Measurements from ENCODE around the gene TSPAN5.

The TSPAN5 gene

GRCh38 chr4:98573791-98574190 is 84.6 kb downstream of the TSPAN5 start:
- Histone ChIP-seq H3K36me3 (ENCODE audit: control insufficient read depth, insufficient read depth, low read length) (no peaks in the 10 kb centered on the region), H3K4me3 (replicated peaks; ENCODE audit: low read depth, low read length) (no peak overlapping the region), H3K27me3 (replicated peaks; ENCODE audit: control insufficient read depth, insufficient read depth, low read length) (no peaks in the 10 kb centered on the region)
- TF ChIP-seq CTCF (IDR thresholded peaks at IDR 0.05; ENCODE audit: insufficient read depth, low read length, poor library complexity, severe bottlenecking) = no peak
- DNase-seq (ENCODE audit: extremely low read depth, insufficient read length) = no peak

- DNase-seq (ENCODE audit: extremely low read depth, insufficient read length) = no peak
- Histone ChIP-seq H3K27me3 (replicated peaks; ENCODE audit: control insufficient read depth, insufficient read depth, low read length) (no peaks in the 10 kb centered on the region), H3K36me3 (ENCODE audit: control insufficient read depth, insufficient read depth, low read length) (no peaks in the 10 kb centered on the region), H3K4me3 (replicated peaks; ENCODE audit: low read depth, low read length) (no peak overlapping the region)
- TF ChIP-seq CTCF (IDR thresholded peaks at IDR 0.05; ENCODE audit: insufficient read depth, low read length, poor library complexity, severe bottlenecking) = no peak
These were observed 85.7 kb downstream of the TSPAN5 start for GRCh38 chr4:98572697-98573096.

GRCh38 chr4:98571161-98571786 is 87.1 kb downstream of the TSPAN5 start:
- Histone ChIP-seq H3K36me3 (ENCODE audit: control insufficient read depth, insufficient read depth, low read length) (no peaks in the 10 kb centered on the region), H3K4me3 (replicated peaks; ENCODE audit: low read depth, low read length) (no peak overlapping the region), H3K27me3 (replicated peaks; ENCODE audit: control insufficient read depth, insufficient read depth, low read length) (no peaks in the 10 kb centered on the region)
- DNase-seq (ENCODE audit: extremely low read depth, insufficient read length) = no peak
- no peak for TF ChIP-seq CTCF (IDR thresholded peaks at IDR 0.05; ENCODE audit: insufficient read depth, low read length, poor library complexity, severe bottlenecking)

GRCh38 chr4:98570151-98570797 is 88.1 kb downstream of the TSPAN5 start:
- no peaks in the 10 kb centered on the region for H3K36me3 ChIP-seq (ENCODE audit: control insufficient read depth, insufficient read depth, low read length)
- DNase-seq (ENCODE audit: extremely low read depth, insufficient read length) = no peak
- H3K4me3 ChIP-seq (replicated peaks; ENCODE audit: low read depth, low read length) = no peak overlapping the region
- no peaks in the 10 kb centered on the region for H3K27me3 ChIP-seq (replicated peaks; ENCODE audit: control insufficient read depth, insufficient read depth, low read length)
- TF ChIP-seq CTCF (IDR thresholded peaks at IDR 0.05; ENCODE audit: insufficient read depth, low read length, poor library complexity, severe bottlenecking) = no peak

- DNase-seq (ENCODE audit: extremely low read depth, insufficient read length) = no peak
- Histone ChIP-seq H3K4me3 (replicated peaks; ENCODE audit: low read depth, low read length) (no peak overlapping the region), H3K36me3 (ENCODE audit: control insufficient read depth, insufficient read depth, low read length) (no peaks in the 10 kb centered on the region), H3K27me3 (replicated peaks; ENCODE audit: control insufficient read depth, insufficient read depth, low read length) (no peaks in the 10 kb centered on the region)
- no peak for TF ChIP-seq CTCF (IDR thresholded peaks at IDR 0.05; ENCODE audit: insufficient read depth, low read length, poor library complexity, severe bottlenecking)
These were observed 89.3 kb downstream of the TSPAN5 start for GRCh38 chr4:98568941-98569663.

Data from GM06990 (cell line).